GM19455 (cell line): ENCODE results near the gene NKX2-1.

ENCODE experiments used
- ATAC-seq: cut with Tn5 transposase; IDR thresholded peaks from one replicate; pipeline ENCODE4 v1.9.1; 2021; ENCODE audit not compliant: unreplicated experiment

Gene NKX2-1

DNA sequence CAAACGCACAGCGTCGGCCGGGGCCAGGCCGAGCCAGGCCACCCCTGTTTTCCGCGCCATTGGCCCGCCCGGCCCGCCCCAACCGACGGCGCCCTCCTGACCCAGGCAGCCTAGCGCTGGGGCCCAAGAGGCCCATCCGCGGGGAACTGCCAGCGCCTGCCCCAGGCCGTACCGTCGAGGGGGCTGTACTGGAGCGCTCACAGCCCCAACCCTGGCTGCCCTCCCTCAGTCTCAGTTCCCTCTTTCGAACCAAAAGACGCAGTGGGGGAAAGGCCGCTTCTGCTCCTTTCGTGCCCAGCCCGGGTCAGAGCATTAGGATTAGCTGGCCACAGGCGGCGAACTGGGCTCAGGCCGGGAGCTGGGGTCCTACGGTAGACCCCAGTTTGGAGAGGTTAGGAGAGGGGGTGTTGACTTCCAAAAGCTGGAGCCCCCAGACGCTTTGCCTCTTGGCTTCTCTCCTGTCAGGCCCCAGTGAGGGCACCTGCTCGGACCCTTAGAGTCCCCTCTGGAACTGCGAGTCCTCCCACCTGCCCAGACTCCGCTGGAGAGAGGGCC is 1.9 kb downstream of the NKX2-1 start:
- no peak for ATAC-seq

GRCh38 chr14:36517242-36518030 is 2.6 kb downstream of the NKX2-1 start:
- no peak for ATAC-seq

DNA sequence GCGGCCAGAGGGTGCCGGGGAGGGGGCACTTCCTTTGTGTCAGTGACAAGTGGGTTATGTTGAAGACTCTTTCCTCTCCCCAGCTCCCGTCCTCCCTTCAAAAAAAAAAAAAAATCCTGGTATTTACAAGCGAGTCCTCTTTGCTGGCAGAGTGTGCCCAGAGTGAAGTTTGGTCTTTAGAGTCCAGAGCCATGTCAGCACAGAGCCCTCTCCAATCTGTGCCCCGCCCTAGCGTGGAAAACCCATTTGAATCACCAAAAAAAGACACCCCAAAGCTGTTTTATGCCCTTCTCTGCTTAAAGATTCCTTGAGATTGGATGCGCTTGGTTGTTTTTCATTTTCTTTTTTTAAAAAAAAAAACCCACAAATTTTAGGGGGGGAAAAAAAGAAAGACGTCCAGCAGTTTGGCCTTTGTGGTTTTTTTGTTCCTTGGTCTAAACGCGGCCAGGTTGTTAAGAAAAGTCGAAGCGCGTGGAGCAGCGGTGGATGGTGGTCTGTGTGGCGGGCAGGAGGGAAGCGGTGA is 3.3 kb downstream of the NKX2-1 start:
- no peak for ATAC-seq

DNA sequence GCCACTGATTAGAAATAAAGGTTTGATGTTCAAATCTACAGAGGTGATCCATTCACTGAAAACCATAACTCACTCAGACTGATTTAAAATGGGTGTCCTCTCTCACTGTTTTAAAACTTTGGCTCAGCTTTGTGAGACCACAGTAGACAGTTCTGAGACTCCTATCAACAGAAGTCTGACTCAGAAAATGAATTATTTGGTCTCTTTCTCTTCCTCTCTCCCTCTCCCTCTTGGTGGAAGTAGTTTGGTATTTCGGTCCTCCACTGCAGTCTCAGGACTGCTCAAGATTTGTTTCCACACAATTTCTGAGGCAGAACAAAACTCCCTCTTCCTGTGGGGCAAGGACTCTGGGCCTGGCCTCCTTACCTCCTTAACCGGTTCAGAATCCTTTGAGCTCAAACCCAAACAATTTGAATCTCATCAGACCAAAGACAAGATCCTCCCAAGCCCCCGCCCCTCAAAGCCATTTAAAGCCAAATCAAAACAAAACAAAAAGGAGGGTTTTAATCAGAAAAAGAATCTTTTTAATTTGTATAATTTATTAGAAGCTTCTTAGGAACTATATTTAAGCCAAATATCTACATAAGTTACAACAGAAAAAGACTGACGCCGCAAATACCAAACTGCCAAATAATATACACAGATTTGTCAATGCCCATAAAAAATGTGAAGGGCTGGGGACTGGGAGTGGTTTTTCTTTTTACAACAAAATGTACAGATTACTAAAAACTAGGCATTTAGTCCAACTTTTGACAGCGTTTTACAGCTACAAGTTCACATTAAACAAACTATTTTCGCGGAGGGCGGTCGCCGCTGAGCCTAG is 3.9 kb downstream of the NKX2-1 start:
- ATAC-seq = no peak

GRCh38 chr14:36515105-36515593 is 4.9 kb downstream of the NKX2-1 start:
- ATAC-seq = no peak

GRCh38 chr14:36514278-36515104 is 5.5 kb downstream of the NKX2-1 start:
- ATAC-seq = no peak

DNA sequence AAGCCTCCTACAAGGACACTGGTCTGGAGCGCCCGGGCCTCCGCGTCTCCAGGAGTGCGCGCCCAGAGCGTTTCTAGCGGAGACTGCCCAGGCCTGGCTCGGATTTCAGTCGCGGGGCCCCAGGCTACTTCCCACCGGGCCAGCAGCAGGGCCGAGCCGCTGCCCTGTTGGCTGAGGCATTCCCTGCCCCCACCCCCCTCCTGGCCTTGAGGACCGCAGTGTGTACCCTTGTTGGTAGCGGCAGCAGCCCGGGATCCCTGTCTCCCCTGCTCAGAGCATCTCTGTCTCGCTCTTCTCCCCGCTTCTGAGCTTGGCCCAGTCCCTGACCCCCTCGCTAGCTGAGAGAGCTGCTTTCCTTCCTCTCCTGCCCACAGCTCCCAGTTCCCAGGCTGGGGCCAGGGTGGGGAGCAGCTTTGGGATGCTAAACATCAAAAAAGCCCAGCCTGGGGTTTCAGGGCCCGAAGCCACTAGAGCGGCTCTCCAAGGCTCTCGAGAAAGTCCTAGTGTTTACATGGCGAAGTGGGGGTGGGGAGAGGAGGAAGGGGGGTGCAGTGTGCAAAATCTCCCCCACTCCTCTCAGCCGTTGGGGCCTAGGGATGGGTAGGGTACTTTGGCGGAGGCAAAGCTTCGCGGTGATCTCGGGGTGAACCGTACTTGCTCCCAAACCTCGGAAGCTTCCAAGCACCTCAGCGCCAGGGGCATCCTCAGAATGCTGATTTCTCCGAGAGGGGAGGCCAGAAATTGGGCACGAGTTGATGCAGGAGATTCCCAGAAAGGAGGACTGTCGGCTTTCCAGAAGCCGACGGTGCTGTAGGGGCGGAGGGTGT is 6.4 kb downstream of the NKX2-1 start:
- no peak for ATAC-seq

DNA sequence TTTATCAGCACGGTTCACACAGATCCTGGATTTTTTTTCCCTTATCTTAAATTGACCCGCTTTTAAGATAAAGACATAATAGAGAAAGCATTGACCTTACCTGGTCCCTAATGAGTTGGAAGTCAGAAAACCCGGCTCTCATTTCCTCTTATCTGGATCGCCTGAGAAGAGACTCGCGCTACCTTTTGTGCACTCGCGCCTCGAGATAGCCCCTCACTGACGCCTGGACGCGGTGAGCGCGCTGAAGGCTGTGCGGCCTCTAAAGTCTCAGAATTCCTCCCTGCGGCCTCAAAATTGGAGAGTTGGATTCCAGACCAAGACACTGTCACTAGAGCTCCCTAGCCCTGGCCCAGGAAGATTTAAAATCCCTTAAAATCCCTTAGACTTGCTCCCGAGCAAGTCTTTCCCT is 7.0 kb downstream of the NKX2-1 start:
- ATAC-seq = no peak

DNA sequence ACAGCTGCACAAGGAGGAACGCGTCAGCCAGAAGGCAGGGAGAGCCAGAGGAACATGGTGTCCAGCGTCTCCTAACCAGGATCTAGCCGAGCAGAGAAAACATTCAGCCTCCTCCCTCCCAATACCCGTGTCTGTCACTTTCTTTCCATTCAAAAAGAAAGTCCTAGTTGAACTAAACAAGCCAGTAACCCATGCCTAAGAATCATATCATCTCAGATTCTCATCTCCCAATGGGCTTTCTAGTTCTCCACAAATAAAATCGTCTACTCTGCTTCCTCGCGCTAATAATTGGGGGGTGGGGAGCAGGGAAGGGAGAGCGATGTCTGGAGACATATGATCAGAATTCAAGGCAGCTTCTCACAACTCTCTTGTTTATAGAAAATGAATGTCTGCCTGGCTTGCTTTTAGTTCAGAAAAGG is 7.4 kb downstream of the NKX2-1 start:
- ATAC-seq = no peak

- ATAC-seq = no peak
These were observed 7.9 kb downstream of the NKX2-1 start for GRCh38 chr14:36511981-36512584.

DNA sequence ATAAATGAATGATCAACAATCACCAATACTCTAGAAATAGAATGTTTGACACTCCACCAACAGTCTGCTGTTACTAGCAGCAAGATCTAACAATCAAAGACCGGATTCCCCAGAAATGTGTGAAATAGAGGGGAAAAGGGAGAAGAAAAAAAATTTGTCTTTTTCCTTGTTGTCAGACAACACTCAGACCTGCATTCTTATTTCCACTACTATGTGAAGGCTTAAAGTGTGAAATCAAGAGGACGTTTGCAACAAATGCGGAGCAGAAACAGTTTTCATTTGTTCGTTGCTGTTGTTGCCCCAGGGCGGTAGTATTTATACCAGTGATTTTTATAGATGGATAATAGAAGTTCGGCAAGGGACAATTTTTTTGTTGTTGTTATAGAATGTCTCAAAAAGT is 9.2 kb downstream of the NKX2-1 start:
- no peak for ATAC-seq

DNA sequence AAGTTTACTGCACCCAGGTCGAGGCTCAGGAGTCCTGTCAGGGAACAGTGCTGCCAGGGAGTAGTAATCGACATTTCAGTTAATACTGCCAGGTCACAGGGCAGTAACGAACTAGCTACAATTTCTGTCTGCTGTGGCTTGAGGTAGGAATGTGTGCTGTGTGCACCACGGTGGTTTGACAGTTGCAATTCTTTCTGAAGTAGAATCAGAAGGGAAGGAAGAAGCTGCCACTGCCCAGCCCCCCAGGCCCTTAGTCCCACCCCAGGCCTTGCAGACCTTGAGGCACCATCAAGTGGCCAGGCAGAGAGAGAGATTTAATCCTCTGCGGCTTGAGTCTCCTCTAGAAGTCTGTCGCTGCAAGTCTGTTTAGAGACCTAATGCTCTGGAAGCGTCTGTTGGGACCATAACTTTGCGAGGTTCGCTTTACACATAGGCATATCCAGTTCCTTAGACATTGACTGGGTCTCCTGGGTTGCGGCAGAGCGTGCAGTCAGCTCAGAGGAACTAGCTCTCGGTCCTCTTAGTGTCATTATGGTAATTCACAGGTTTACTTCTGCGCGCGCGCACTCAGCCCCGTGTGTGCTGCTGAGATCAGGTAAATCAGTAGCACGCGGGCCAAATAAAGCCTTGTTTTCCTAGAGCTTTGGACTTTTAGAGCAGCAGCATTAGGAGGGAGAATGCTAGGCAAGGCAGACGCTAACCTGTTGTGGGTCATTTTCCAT is 9.8 kb downstream of the NKX2-1 start:
- no peak for ATAC-seq

DNA sequence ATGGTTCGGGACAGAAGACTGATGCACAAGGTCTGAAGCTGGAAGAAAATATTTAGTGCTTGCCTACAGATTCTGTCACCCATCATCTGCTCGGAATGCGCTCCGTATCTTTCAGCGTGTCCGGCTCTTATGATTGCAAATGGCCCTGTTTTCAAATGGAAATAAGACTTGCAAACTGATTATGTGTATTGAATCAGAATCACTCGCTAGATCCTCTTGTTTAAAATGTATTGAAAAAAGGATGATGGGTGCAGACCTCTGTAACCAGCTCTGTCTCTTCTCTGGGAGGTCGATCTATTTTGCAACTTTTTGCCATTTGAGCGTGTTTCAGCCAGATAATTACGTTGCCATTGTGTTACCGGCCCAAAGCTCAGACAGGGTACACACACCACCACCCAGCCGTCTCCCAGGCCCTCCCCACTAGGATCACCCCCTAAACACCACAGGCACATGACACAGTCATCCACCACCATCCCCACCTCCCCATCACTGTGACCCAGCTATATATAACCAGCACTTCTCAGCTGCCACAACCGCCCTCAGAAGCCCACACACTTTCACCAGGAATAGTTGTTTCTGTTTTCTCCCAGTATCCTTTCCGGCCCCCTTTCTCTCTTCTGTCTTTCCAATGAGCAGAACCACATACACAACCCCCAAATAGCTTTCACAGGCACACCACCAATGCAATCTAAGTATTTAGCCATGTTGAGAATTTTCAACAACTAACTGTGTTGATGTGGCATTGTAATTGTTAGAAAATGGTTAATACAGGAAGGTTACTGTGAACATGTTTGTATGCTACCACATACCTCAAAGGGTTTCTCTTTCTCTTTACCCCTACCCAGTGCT is 10.7 kb downstream of the NKX2-1 start:
- ATAC-seq = no peak

DNA sequence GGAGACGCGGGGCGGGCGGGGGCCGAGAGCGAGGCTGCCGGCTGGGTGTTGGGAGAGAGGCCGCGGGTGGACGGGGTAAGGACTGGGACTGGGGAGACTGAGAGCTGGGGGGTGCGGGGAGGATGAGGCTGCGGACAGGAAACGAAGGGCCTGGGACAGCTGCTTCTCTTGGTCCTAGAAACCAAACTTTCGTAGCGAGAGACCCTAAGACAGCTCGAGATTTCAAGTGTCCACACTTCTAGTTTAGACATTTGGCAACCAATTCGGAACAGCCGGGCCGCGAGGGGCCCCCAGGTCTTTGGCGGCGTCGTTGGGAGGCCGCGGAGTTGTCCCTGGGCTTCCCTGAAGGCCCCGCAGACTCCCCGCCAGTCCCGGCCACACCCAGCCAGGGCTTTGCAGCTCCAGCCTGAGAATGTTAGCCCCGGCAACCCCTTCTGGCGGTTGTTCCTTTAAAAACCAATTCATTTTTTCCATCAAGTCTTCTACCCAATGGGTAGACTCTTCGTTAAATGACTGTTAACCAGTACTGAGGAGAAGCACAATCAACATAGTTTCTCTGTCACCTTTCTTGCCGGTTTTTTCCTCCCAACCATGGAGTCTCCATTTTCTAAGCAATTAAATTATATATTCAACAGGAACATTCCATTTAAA is 11.5 kb downstream of the NKX2-1 start:
- ATAC-seq = no peak

DNA sequence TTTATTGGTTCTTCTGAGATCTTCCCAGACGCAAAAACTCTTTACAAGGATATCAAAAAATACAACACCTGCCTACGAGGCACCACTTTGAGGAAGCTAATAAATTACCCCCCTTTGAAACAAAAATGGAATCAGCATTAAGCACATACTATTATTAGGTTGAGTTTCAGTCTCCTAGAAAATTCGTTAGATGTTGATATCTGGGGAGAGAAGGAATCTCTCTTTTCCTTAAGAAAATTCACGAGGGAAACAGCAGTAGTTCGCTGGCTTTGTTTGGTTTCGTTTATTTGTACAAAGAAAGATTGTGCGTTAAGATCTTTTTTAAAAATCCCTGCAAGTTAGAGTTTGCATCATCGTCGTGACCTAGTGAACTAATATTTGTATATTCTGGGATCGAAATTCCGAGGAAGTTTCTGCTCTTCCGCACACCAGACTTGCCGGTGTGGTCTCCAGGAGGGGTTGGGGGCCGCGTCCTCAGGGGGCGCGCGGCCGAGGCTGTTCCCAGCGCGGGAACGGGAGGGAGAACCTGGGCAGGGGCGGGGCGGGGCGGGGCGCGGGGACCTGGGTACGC is 12.1 kb downstream of the NKX2-1 start:
- ATAC-seq = no peak

DNA sequence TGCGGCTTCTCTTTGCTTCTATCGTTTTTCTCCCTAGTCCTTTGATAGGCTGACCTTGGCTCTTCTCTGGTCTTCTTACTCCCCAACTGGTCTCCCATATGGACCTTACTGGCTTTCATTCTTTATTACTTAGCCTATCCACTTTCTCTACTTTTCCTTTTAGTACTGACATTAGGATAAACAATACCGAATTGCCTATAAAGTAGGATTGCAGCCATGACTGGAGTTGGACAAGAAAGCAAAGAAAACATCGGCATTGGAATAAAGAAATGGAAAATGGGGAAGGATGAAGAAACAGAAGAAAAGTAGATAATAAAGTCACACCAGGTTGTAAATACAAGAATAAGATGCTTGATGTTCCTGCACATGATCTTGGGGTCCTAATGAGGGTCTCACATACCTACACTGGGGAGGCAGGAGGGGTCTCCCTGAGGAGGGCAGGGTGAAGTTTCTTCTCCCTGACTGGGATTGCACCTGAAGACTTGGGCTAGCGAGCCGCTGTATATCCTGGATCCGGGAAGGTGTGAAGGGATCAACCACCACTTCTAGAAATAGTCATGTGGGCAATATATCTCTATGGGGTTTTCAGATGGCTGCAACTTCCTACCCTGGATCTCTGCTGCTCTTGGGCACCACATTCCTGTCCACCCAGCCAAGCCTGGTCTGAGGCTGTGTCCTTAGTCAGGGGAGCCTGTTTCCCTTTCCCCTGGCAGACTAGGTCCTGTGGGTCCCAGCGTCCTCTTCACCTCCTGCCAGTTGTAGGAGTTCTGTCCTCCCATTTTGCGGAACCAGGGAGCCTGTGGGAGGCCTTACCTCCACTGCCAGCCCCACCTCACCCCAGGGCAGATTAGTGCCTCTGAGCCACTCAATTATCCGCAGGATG is 13.1 kb downstream of the NKX2-1 start:
- ATAC-seq = no peak
